Epithelial cell of proximal tubule (primary cell): ENCODE results near the gene SAG. TPM values are rescaled to one million over a fixed set of nuclear protein-coding genes. Genes with fewer than 3 reads are reported as not detected.

Experiments
- DNase-seq: peaks from one replicate; pipeline ENCODE4 v3.0.0-alpha.2; 2011; ENCODE audit warnings: low read depth
- H3K4me3 ChIP-seq: 2 replicates; pipeline ENCODE4 v1.5.1; 2011; ENCODE audit warnings: low read depth, mild to moderate bottlenecking, low read length
- total RNA-seq: library from RNA; depleted of rRNA; stranded (reverse); fragments of >200 nt; gene quantifications from 2 replicates; pipeline ENCODE4 v1.2.3, GENCODE V29; 2015
- TF ChIP-seq, protein P1 (sequence below): conservative IDR thresholded peaks from 2 replicates; pipeline ENCODE4 v1.5.1; 2012; ENCODE audit warnings: low read depth, mild to moderate bottlenecking, low read length

The SAG gene
- total RNA-seq = not detected in 2 replicates

DNA sequence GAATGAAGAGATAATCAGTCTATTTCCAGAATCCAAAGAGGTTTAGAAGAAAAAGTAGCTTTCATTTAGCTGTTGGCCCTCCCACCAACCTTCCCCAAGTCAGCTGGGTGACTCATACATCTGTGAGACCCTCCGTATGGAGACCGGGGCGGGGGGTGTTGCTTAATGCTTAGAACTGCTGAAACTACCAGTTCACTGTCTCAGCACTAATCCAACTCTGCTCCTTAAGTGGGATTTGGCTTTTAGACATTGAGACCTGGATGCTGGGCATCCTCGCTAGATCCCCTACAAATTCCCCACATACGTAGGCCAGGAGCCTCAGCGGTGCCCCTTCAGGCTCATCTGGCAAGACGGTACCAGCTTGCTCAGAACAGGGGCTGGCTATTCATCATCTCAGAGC is at the start of gene SAG:
TSS of gene SAG (plus strand) at position 252 of the 400 bp plus-strand sequence. CDS start 1,374 bp downstream, outside the sequence.
- TF ChIP-seq, protein P1, sequence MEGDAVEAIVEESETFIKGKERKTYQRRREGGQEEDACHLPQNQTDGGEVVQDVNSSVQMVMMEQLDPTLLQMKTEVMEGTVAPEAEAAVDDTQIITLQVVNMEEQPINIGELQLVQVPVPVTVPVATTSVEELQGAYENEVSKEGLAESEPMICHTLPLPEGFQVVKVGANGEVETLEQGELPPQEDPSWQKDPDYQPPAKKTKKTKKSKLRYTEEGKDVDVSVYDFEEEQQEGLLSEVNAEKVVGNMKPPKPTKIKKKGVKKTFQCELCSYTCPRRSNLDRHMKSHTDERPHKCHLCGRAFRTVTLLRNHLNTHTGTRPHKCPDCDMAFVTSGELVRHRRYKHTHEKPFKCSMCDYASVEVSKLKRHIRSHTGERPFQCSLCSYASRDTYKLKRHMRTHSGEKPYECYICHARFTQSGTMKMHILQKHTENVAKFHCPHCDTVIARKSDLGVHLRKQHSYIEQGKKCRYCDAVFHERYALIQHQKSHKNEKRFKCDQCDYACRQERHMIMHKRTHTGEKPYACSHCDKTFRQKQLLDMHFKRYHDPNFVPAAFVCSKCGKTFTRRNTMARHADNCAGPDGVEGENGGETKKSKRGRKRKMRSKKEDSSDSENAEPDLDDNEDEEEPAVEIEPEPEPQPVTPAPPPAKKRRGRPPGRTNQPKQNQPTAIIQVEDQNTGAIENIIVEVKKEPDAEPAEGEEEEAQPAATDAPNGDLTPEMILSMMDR = no peak
- H3K4me3 ChIP-seq = no peak within 1 kb of the TSS
- DNase-seq = no peak

DNA sequence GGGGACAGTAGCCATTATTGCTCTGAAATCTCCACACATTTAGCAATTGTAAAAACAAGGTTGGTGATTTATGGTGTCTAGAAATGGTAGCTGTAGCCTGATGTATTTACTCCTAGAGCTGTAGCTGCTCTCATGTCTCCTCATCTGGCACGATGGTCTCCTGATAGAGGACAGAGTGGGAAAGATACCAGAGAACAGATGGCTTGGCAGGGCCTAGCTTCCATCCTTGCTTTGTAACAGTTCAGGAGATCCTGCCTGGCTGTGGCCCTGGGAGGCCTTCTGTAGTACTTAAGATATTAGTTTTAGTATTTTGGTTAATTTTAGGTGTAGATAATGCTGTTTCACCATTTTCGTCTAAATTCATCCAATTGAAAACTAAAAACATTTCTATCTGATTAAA is 49.4 kb upstream of the SAG start:
- TF ChIP-seq, protein P1 = no peak
- no peak overlapping the region for H3K4me3 ChIP-seq
- DNase-seq = no peak

DNA sequence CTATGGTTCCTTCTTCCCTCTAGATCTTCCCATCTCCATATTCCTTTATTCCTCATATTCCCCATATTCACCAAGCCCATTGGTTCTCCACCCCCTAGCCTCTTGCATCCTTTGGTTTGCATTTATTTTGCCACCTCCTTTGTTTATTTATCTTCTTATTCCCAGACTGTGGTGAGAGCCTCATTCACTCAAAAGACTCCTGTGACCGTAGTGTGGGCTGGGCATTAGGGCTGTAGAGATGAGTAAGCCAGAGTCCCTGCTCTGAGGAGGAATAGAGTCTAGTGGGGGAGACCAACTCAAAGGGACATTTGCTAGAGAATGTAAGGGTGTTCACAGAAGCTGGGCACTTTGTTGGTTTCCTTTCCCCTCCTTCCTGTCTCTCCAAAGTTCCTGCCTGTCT is 47.9 kb upstream of the SAG start:
- DNase-seq = no peak
- TF ChIP-seq, protein P1 = no peak
- no peak overlapping the region for H3K4me3 ChIP-seq

DNA sequence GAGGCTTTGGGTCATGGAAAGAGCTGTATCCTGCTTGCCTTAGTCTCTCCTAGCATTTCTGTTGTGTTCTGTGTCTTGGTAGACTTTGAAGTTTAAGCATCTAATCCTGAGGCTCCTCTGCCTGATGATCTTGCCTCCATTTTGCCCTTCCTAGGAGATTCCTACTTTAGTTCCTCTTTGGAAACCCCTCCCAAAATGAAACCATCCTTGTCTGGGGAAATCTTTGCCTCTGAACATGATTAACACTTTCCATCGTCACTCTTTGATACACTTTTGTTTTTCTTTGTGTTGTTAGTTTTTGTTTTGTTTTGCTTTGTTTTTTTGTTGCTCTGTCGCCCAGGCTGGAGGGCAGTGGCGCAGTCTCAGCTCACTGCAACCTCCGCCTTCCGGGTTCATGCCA is 47.0 kb upstream of the SAG start:
- TF ChIP-seq, protein P1 = no peak
- no peak for DNase-seq
- H3K4me3 ChIP-seq = no peak overlapping the region

DNA sequence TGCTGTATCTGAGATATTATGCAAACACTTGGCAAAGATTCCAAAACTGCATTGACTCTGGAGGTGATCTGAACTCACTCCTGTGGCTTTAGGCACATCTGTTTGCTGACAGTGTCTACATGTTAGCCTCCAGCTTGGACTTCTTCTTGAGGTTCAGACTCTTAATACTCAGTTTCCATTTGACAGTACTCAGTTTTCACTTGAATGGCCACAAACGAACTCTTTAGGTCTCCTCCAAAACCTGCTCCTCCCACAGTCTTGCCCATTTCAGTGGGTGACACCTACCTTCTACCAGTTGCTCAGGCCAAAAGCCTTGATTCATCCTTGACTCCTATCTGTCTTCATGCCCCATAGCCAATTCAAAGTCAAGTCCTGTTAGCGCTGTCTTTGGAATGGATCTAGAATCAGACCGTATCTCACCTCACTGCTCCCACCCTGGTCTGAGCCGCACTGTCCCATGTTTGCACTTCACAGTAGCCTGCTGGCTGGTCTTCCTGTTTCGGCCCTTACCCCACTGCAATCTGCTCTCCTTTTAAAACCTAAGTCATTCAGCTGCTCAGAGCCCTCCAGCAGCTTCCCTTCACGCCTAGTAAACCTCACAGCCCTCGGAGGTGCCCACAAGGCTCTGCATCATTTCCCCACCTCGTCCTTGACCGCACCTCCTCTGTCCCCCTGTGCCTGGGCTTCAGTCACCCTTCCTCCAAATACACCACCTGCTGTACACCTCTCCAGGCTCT is 45.6 kb upstream of the SAG start:
- H3K4me3 ChIP-seq = no peak overlapping the region
- TF ChIP-seq, protein P1 = no peak
- DNase-seq = no peak

DNA sequence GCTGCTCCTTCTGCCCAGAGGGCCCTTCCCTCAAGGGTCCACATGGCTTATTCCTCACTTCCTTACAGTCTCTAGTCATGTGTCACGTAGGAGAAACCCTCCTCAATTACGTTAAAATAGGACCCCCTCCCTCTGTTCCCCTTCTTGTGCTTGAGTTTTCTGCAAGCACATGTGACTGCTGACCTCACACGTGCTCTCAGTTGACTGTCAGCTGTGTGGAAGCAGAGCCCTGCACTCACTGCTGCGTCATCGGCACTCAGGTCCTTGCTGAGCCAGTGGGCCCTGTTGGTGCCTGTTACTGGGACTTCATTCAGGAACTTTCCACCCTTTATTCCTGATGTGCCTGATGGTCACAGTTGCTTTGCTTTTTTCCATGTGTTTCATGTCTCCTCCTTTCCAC is 45.1 kb upstream of the SAG start:
- no peak overlapping the region for H3K4me3 ChIP-seq
- TF ChIP-seq, protein P1 = no peak
- DNase-seq = no peak

DNA sequence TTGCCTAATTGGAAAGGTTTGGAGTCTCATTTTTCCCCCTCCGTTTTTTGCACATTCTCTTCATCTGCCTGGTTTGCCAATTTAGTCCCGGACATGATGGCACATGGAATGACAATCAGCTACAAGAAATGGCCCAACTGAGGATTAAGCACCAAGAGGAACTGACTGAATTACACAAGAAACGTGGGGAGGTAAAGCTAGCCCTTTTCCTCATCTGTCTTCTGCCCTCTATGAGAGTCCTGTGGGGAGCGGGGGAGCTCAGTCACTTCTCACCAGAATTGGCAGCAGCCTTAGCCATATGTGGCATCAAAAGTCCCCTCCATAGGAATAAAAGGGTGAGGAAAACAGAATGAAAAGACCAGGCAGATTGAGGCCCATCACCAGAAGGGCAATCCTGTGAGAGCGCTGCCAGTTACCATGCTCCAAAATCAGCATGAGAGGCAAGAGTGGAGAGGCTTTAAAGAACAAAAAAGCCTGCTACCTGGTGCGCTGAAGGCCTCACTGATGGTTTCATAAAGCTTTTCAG is 44.5 kb upstream of the SAG start:
- DNase-seq = no peak
- TF ChIP-seq, protein P1 = no peak
- H3K4me3 ChIP-seq = no peak overlapping the region
